ENCODE data around the gene GTF2H1. TPM values are rescaled to one million over a fixed set of nuclear protein-coding genes. Genes with fewer than 3 reads are reported as not detected.

Gene GTF2H1
- total RNA-seq (2022; extraction: Qiagen RNA extraction; ENCODE audit: low read depth) = 32.9 to 41.2 TPM (median 38.7 TPM) in 5 replicates

GRCh38 chr11:18321969-18322711 lies at the start of gene GTF2H1, which contains the start of gene HPS5:
Gene GTF2H1, plus strand, starts transcription at chr11:18322567. Its CDS starts 10,508 bp downstream, at chr11:18333075.
Gene HPS5, minus strand, starts transcription at chr11:18322140. Its CDS starts 4,282 bp downstream, at chr11:18317858.

GRCh38 chr11:18394275-18394927 lies 72.0 kb downstream of the GTF2H1 start, which contains the start of gene LDHA:
Gene LDHA, plus strand, starts transcription at chr11:18394563. Its CDS starts 2,280 bp downstream, at chr11:18396843.

Other genes starting within 250 kb of the GTF2H1 start
- gene SAAL1, start 216.5 kb upstream of the GTF2H1 start, total RNA-seq (2022; extraction: Qiagen RNA extraction; ENCODE audit: low read depth) = 38.2 to 42.2 TPM (median 40.6 TPM) in 5 replicates
- 0.10 TPM in 1 of 5 replicates, not detected in the others for gene MRGPRX3, start 190.0 kb upstream of the GTF2H1 start, total RNA-seq (2022; extraction: Qiagen RNA extraction; ENCODE audit: low read depth)
- gene MRGPRX4, start 149.7 kb upstream of the GTF2H1 start, total RNA-seq (2022; extraction: Qiagen RNA extraction; ENCODE audit: low read depth) = not detected in 5 replicates
- gene SAA4, start 85.8 kb upstream of the GTF2H1 start, total RNA-seq (2022; extraction: Qiagen RNA extraction; ENCODE audit: low read depth) = not detected in 5 replicates
- gene SAA2, start 73.9 kb upstream of the GTF2H1 start, total RNA-seq (2022; extraction: Qiagen RNA extraction; ENCODE audit: low read depth) = not detected in 5 replicates
- 0.24 to 0.55 TPM (median 0.43 TPM) in 4 of 5 replicates, not detected in the other for gene SAA1, start 56.3 kb upstream of the GTF2H1 start, total RNA-seq (2022; extraction: Qiagen RNA extraction; ENCODE audit: low read depth)
- 12.7 to 15.1 TPM (median 13.8 TPM) in 5 replicates for gene HPS5, start 427 bp upstream of the GTF2H1 start, total RNA-seq (2022; extraction: Qiagen RNA extraction; ENCODE audit: low read depth)
- 2,181 to 3,051 TPM (median 2,653 TPM) in 5 replicates for gene LDHA, start 72.0 kb downstream of the GTF2H1 start, total RNA-seq (2022; extraction: Qiagen RNA extraction; ENCODE audit: low read depth)
- gene LDHC, start 89.8 kb downstream of the GTF2H1 start, total RNA-seq (2022; extraction: Qiagen RNA extraction; ENCODE audit: low read depth) = 0.26 TPM in 2 of 5 replicates, not detected in the others
- not detected in 5 replicates for gene LDHAL6A, start 133.3 kb downstream of the GTF2H1 start, total RNA-seq (2022; extraction: Qiagen RNA extraction; ENCODE audit: low read depth)
- 95.6 to 115 TPM (median 107 TPM) in 5 replicates for gene TSG101, start 204.4 kb downstream of the GTF2H1 start, total RNA-seq (2022; extraction: Qiagen RNA extraction; ENCODE audit: low read depth)